A549 treated with dexamethasone at 1 μM for 4 hours (cell line): ENCODE measurements around the gene RAPSN. TPM values are rescaled to one million over a fixed set of nuclear protein-coding genes. Genes with fewer than 3 reads are reported as not detected.

Experiments
- total RNA-seq: library from RNA; stranded (reverse); fragments of 200-300 nt; extraction: Qiagen RNA extraction; gene quantifications from 5 replicates; pipeline ENCODE4 v1.2.3, GENCODE V29; 2022

RAPSN gene
- 0.15 to 0.32 TPM in 2 of 5 replicates, not detected in the others for total RNA-seq

DNA sequence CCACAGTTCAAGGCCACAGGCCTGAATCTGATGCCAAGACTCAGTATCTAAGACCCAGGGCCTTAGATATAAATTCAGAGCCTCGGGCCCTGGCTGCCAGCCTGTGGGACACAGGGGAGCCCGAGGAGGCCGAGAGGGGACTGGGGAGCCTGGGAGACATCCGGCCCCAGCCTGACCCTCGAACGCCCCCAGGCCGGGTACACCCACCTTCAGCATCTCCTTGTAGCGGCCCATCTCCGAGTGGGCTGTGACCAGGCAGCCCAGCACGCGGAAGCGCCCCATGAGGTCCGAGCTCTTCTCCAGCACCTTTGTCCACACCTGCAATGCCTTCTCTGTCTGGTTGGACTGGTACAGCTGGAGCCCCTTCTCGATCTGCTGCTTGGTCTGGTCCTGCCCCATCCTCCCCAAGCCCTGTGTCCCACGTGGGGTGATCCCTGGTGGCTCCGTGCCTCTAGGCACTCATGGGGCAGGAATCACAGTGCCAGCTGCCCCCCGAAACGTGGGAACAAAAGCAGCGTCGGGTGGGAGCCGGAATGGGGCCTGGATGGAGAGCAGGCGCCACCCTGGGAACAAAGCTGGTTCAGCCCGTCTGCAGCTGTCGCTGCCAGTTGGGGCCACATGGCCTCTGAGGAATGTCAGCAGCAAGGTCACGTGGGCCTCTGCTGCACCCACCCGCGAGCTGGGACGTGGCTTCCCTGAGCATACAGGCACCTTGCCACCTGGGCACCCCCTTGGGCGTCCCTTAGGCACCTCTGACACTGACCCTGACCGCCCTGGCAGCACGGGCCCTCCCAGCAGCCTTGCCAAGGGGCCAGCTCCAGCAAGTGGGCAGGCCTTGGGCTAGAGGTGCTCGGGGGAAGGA, at the start of gene RAPSN:
Gene RAPSN, minus strand, starts transcription at position 571 of the 862 bp plus-strand sequence. Its CDS starts 172 bp downstream, at position 399.

GRCh38 chr11:47426062-47426956, 22.6 kb downstream of the RAPSN start, which contains the start of gene PSMC3:
PSMC3 (minus strand) TSS chr11:47426439; CDS start chr11:47426279, 160 bp downstream.

GRCh38 chr11:47407746-47408590, 41.0 kb downstream of the RAPSN start, which contains the start of gene SLC39A13:
SLC39A13 (plus strand) TSS chr11:47408590; CDS start chr11:47410095, 1,505 bp downstream.

Other genes with a start within 250 kb of the RAPSN start
- 69.1 to 82.1 TPM (median 75.9 TPM) in 5 replicates for gene DDB2, start 234.2 kb downstream of the RAPSN start, total RNA-seq
- gene ACP2, start 200.3 kb downstream of the RAPSN start, total RNA-seq, result 20.9 to 25.0 TPM (median 22.3 TPM) in 5 replicates
- gene NR1H3, start 191.1 kb downstream of the RAPSN start, total RNA-seq, result 9.0 to 11.8 TPM (median 9.6 TPM) in 5 replicates
- 15.7 to 21.2 TPM (median 20.2 TPM) in 5 replicates for gene MADD, start 179.0 kb downstream of the RAPSN start, total RNA-seq
- 0.05 to 0.08 TPM (median 0.07 TPM) in 5 replicates for gene MYBPC3, start 96.4 kb downstream of the RAPSN start, total RNA-seq
- gene SPI1, start 70.6 kb downstream of the RAPSN start, total RNA-seq, result 0.19 to 0.21 TPM in 2 of 5 replicates, not detected in the others
- gene SLC39A13, start 40.5 kb downstream of the RAPSN start, total RNA-seq, result 39.8 to 57.0 TPM (median 45.8 TPM) in 5 replicates
- gene PSMC3, start 22.7 kb downstream of the RAPSN start, total RNA-seq, result 178 to 243 TPM (median 193 TPM) in 5 replicates
- gene CELF1, start 104.0 kb upstream of the RAPSN start, total RNA-seq, result 39.2 to 64.3 TPM (median 58.2 TPM) in 5 replicates
- gene PTPMT1, start 116.5 kb upstream of the RAPSN start, total RNA-seq, result 63.0 to 77.7 TPM (median 76.9 TPM) in 5 replicates
- 16.6 to 19.4 TPM (median 18.6 TPM) in 5 replicates for gene KBTBD4, start 129.8 kb upstream of the RAPSN start, total RNA-seq
- 106 to 142 TPM (median 134 TPM) in 5 replicates for gene NDUFS3, start 129.9 kb upstream of the RAPSN start, total RNA-seq
- gene FAM180B, start 137.5 kb upstream of the RAPSN start, total RNA-seq, result 0.08 to 0.09 TPM in 2 of 5 replicates, not detected in the others
- 0.06 to 0.07 TPM in 2 of 5 replicates, not detected in the others for gene C1QTNF4, start 145.3 kb upstream of the RAPSN start, total RNA-seq
- gene MTCH2, start 193.4 kb upstream of the RAPSN start, total RNA-seq, result 118 to 143 TPM (median 126 TPM) in 5 replicates